VCaP (cell line): Measurements from ENCODE around the gene SH3GL1.

ENCODE experiments used
- H3K27ac ChIP-seq: fragments of 450-650 bp; 2 replicates; pipeline ENCODE4 v1.5.1; 2017
- TF ChIP-seq, protein P1 (sequence below): fragments of 450-650 bp; conservative IDR thresholded peaks from 2 replicates; pipeline ENCODE4 v1.5.1; 2017; ENCODE audit warnings: mild to moderate bottlenecking, moderate library complexity

SH3GL1 gene

DNA sequence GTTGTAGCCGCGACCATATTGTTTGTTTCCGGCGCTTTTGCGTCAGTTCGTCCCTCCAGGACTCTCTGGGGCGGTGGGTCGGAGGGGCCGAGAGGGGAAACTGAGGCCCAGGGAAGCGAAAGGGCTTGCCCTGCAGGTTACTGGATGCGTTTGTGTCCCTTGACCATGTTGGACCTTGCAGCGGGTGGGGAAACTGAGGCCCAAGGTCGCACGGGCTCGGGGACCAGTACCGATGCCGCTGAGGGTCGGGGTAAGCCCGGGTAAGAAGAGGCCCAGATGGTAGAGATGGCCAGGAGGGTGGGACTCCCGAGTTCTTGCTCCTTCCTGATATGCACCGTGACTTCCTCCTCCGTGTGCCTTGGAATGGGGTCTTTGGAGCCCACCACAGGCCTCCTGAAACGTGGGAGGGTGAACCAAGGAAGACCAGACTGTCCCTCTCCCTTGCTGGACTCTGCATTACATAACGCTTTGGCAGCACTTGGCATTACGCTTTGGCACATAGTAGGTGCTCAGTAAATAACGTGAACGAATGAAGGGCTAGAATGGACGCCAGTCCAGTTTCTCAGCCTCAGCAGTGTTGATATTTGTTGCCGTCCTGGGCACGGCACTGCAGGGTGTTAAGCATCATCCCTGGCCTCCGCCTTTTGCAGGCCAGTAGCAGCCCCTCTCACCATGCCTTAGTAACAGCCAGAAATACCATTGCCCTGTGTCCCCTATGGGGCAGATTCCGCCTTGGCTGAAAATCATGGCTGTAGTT lies 2.8 kb upstream of the SH3GL1 start:
- TF ChIP-seq, protein P1, sequence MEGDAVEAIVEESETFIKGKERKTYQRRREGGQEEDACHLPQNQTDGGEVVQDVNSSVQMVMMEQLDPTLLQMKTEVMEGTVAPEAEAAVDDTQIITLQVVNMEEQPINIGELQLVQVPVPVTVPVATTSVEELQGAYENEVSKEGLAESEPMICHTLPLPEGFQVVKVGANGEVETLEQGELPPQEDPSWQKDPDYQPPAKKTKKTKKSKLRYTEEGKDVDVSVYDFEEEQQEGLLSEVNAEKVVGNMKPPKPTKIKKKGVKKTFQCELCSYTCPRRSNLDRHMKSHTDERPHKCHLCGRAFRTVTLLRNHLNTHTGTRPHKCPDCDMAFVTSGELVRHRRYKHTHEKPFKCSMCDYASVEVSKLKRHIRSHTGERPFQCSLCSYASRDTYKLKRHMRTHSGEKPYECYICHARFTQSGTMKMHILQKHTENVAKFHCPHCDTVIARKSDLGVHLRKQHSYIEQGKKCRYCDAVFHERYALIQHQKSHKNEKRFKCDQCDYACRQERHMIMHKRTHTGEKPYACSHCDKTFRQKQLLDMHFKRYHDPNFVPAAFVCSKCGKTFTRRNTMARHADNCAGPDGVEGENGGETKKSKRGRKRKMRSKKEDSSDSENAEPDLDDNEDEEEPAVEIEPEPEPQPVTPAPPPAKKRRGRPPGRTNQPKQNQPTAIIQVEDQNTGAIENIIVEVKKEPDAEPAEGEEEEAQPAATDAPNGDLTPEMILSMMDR: no peak
- H3K27ac ChIP-seq: peak overlapping the region; percentile 82

DNA sequence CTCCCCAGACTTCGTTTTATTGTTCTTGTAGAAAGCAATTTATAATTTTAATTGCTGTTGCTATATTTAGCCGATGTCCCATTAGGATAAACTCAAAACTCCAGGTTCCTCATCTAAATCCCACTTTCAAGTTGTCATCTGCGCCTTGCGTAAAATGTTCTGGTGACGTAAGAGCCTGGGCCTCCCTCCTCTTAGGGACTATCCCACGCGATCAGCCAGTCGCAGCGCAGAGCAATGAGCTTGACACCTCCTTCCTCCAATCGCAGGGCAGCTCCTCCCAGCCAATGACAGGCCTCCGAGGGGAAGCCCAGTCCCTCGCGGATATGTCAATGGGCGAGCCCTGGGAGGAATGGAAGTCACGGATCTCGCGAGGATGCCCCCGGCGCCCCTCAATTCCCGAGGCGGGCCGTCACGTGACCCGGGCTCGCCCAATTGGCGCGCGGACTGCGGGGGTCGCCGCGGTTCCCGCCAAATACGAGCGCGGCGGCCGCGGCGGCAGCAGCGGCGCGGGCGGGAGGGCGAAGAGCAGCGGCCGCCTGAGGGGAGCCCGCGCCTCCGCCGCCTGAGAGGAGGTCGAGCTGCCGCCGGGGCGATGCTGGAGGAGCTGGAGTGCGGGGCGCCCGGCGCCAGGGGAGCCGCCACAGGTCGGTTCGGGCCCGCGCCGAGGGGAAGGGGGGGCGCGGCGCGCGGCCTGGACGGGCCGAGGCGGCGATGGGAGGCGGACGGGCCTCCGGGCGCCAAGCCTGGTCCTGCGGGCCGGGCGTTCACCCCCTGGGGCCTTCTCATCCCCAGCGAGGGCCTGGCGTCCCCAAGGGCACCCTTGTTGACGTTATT lies 2.0 kb upstream of the SH3GL1 start, which contains the start of gene CHAF1A:
Gene CHAF1A, plus strand, starts transcription at position 470 of the 834 bp plus-strand sequence. Its CDS starts 123 bp downstream, at position 593.
- H3K27ac ChIP-seq: peak within 1 kb of the TSS; percentile 82
- TF ChIP-seq, protein P1: no peak

DNA sequence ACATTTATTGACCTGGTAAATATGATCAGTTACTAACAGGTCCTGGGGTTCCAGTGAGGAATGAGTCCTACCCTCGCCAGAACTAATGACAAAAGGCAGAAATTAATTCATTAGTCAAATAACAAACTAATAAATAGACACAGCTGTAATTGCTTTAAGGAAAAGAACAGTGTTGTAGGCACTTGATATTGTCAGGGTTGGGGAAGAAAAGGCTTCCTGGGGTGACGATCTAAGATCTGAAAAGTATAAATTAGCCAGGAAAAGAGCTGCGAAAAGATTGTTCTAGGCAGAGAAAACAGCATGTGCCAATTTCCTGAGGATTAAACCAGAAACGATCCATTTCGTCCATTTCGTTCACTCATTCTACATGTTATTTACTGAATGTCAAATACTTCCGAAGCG lies 1.4 kb upstream of the SH3GL1 start:
- peak overlapping the region; percentile 82 for H3K27ac ChIP-seq
- TF ChIP-seq, protein P1: no peak

DNA sequence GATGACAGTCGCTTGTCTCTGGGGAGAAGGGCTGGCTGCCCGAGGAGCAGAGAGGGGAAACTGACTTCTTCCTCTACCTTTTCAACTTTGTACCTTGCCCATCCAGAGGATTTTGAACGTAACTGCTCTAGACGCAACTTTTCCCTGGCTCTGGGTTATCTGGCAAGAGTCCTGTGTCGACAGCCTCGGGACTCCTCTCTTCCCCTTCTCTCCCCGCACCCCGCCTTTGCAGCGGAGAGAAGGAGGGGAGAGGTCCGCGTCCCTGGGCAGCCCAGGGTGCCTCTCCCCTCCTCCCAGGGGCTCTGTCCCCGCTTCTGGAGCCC lies 574 bp downstream of the SH3GL1 start:
- peak overlapping the region; percentile 87 for H3K27ac ChIP-seq
- TF ChIP-seq, protein P1: no peak

DNA sequence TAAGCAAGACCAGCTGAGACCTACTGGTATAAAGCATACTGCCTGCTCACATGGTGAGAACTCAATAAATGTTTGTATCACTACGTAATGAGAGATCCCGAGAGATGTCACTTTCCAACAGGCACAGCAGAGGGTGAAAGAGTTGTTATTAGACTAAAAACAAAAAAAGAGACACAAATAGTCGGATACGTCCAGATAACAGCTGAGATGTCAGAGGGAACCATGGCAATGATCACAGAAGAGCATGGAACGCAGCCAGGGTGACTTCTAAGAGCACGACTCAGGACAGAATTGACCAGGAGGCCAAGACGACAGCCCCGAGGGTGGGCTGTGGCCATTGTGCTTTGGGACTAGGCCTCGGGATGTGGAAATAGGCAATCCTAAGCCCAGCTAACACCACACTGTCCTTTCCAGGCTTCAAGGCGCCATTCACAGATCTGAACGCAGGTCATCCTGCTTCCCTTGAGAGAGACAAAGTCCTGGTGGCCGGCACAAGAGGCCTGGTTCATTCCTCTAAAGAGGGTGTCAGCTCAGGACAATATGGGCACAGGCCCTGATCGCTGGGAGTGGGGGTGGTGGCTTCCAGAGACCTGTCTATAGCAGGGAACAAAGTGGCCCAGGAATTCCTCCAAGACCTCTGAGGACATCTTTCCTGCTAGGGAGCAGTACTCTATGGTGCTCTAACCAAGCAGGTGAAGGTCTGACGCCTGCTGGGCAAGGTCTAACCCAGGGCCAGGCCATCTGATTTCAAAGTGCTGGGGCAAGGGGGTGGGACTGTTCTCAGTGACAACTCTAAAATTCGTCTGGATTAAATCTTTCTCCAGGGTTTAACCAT lies 3.2 kb downstream of the SH3GL1 start:
- H3K27ac ChIP-seq: no peak overlapping the region
- TF ChIP-seq, protein P1: no peak

DNA sequence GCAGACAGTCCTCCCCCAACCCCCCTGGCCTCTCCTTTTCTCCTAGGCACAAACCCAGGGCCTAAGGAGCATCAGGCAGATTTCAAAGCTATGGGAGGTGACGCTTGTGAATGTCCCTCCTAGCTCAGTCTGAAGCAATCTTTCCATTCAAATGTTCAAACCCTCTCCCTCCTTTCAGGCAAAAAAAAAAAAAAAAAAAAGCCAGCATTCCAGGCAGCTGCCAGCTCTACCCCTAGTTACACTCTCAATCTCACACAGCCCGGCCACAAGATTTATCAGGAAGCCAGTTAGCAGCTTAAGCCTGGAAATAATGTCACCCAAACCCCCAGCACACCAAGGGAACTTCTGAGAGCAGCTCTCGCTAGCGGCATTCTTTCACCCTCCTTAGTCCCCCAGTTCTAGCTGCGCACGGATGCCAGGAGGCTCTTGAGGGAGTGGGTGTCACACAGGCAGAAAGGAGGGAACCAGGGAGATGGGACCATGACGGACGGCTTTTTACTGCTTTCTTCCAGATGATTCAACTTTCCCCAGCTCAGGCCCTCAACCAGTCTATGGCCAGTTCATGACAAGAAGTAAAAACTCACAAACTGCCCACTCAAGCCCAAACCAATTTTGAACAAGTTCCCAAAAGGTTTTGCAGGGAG lies 6.3 kb downstream of the SH3GL1 start:
- no peak overlapping the region for H3K27ac ChIP-seq
- TF ChIP-seq, protein P1: no peak
